H7 (cell line): ENCODE data around the gene GRM8. TPM values are rescaled to one million over a fixed set of nuclear protein-coding genes. Genes with fewer than 3 reads are reported as not detected.

Experiments
- DNase-seq: peaks from one replicate; pipeline ENCODE4 v3.0.0; 2012
- H3K27me3 ChIP-seq: 2 replicates; pipeline ENCODE4 v1.6.0; 2011; ENCODE audit warnings: mild to moderate bottlenecking, low read length; ENCODE audit not compliant: control insufficient read depth, insufficient read depth
- H3K36me3 ChIP-seq: replicated peaks from 2 replicates; pipeline ENCODE4 v1.5.1; 2011; ENCODE audit warnings: low read length; ENCODE audit not compliant: control insufficient read depth, insufficient read depth
- H3K4me3 ChIP-seq: 2 replicates; pipeline ENCODE4 v1.5.1; 2011; ENCODE audit warnings: low read depth, mild to moderate bottlenecking, control low read depth, low read length, moderate library complexity; ENCODE audit not compliant: insufficient read depth
- total RNA-seq: library from RNA; depleted of rRNA; stranded (reverse); fragments of >200 nt; shearing (Covaris generic); gene quantifications from 2 replicates; pipeline ENCODE4 v1.2.3, GENCODE V29; 2014; rRNA removed

GRM8 gene
- total RNA-seq, result 1.1 and 2.1 TPM in 2 replicates

DNA sequence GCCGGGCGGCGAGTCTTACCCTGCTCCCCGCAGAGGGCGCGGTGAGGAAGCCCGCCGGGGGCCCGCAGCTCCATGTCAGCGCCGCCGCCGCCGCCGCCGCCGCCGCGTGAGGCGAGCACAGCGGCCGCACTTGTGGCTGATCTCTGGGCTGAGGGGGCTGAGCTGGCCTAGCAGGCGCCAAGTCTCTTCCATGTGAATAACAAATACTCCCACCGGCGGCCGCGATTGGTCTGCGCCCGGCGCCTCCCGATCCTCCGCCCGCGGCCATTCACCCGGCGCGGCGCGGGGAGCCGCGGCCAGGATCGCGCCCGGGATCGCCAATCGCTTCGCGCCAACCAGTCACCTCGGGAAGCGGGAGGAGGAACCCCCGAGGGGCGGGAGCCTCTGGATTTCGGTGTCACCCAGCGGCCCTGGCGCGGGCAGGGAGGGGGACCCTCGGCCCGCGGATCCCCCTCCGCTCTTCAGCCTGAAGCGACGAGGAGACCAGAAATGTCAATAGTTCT is at the start of gene GRM8:
GRM8 (minus strand) TSS at position 164 of the 503 bp plus-strand sequence.
- peak; percentile 93 for DNase-seq
- no peaks in the 10 kb centered on the region for H3K36me3 ChIP-seq
- peak within 1 kb of the TSS; percentile 81 for H3K4me3 ChIP-seq
- peaks cover 72% of the 10 kb centered on the region for H3K27me3 ChIP-seq

DNA sequence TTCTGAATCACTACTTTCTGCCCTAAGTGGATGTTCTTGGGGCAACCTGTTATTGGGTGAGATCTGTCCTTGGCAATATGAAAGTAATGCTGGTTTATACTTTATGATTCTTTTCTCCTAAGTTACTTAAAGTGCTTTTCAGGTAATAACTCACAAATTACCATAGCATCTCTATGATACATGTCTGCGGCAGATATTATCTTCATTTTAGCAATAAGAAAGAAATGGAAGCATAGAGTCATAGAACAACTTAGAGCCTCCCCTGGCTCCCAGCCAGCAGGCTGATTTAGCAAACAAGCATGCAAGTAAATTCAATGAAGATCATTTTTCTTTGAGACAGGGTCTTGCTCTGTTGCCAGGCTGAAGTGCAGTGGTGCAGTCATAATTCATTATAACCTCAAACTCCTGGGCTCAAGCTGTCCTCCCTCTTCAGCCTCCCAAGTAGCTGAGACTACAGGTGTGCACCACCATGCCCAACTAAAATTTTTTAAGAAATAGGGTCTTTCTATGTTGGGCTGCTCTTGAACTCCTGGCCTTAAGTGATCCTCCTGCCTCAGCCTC is 38.1 kb upstream of the GRM8 start:
- no peaks in the 10 kb centered on the region for H3K27me3 ChIP-seq
- no peaks in the 10 kb centered on the region for H3K36me3 ChIP-seq
- no peak for DNase-seq
- H3K4me3 ChIP-seq, result no peak overlapping the region

- no peak overlapping the region for H3K4me3 ChIP-seq
- DNase-seq, result no peak
- no peaks in the 10 kb centered on the region for H3K27me3 ChIP-seq
- H3K36me3 ChIP-seq, result no peaks in the 10 kb centered on the region
These were observed 37.4 kb upstream of the GRM8 start for GRCh38 chr7:127290116-127290655.

GRCh38 chr7:127287133-127287532 is 34.4 kb upstream of the GRM8 start:
- DNase-seq, result peak; percentile 8
- H3K27me3 ChIP-seq, result no peaks in the 10 kb centered on the region
- no peaks in the 10 kb centered on the region for H3K36me3 ChIP-seq
- H3K4me3 ChIP-seq, result no peak overlapping the region

GRCh38 chr7:127270093-127270492 is 17.4 kb upstream of the GRM8 start:
- H3K27me3 ChIP-seq, result no peaks in the 10 kb centered on the region
- no peak overlapping the region for H3K4me3 ChIP-seq
- DNase-seq, result no peak
- H3K36me3 ChIP-seq, result no peaks in the 10 kb centered on the region

DNA sequence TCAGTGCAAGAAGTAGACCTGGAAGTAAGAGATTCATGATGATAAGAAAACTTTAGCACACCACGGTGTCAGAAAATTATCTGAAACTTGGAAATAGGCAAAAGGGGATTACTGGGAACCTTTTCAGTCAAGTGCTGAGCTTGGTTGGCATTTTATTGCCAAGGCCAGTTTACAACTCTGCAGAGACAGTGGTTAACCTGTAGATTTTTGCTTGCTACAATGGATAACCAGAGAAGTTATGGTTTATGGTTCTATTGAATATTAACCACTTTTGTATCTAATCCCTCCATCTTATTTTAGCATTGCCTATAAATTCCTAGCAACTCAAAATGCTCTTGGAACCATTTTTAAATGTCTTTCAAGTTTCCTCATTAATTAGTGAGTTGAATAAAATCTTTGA is 13.3 kb upstream of the GRM8 start:
- no peak overlapping the region for H3K4me3 ChIP-seq
- no peaks in the 10 kb centered on the region for H3K36me3 ChIP-seq
- peaks cover 2% of the 10 kb centered on the region; the same call in 1 of the 2 replicates for H3K27me3 ChIP-seq
- DNase-seq, result no peak

GRCh38 chr7:127264219-127264618 is 11.5 kb upstream of the GRM8 start:
- no peak for DNase-seq
- Histone ChIP-seq H3K36me3 (no peaks in the 10 kb centered on the region), H3K27me3 (peaks cover 2% of the 10 kb centered on the region; the same call in 1 of the 2 replicates), H3K4me3 (no peak overlapping the region)

- Histone ChIP-seq H3K27me3 (peaks cover 26% of the 10 kb centered on the region), H3K36me3 (no peaks in the 10 kb centered on the region), H3K4me3 (no peak overlapping the region)
- DNase-seq, result peak; percentile 19
These were observed 5.4 kb upstream of the GRM8 start for GRCh38 chr7:127258111-127258510.

DNA sequence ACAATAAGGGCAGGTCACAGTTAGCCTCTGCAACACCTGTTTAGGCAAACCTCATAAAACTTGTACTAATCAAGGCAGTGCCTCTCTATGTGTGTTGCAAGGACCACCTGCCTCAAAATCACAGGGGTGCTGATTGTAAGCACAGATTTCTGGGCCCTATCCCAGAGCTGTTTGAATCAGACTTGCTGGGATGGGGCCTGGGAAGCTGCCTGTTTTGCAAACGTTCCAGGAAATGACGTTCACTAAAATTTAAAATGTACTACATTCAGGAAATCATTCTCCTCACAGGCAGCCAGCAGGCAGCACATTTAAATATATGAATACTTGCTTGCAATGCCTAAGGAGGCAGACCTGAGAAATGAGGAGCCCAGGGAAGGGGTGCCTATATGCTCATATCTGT is 4.3 kb upstream of the GRM8 start:
- no peak for DNase-seq
- peaks cover 33% of the 10 kb centered on the region for H3K27me3 ChIP-seq
- no peaks in the 10 kb centered on the region for H3K36me3 ChIP-seq
- no peak overlapping the region for H3K4me3 ChIP-seq

DNA sequence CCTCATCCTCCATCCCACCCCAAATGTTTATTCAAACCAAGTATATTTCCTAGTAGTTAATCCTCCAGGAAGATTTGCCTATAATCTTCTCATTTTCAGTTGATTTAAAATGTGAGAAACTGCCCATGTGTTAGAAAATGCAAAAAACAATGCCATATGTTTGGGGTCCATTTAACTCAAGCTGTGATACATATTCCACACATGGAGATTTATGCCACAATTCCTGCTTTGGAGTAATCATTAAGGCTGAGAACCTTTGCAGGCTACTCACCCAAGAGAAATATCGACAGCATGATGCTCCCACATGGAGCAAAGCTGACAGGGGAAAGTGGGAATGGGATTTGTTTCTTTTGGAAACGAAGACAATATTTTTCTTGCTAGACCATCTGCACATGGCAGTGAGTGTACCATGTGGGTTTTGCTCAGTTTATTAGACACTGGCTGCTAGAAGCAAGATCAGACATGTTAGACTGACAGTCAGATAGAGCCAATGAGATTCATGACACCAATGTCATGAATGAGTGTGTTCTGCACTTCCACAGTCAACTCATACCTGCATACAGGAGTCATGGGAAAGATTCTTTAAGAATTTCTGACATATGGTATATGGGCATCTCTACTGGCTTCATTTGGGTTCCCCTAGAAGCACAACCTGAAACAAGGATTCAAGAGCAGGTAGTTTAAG is 3.4 kb upstream of the GRM8 start:
- no peak for DNase-seq
- Histone ChIP-seq H3K4me3 (no peak overlapping the region), H3K36me3 (no peaks in the 10 kb centered on the region), H3K27me3 (peaks cover 41% of the 10 kb centered on the region)

GRCh38 chr7:127254163-127254684 is 1.5 kb upstream of the GRM8 start:
- DNase-seq, result no peak
- H3K36me3 ChIP-seq, result no peaks in the 10 kb centered on the region
- H3K27me3 ChIP-seq, result peaks cover 60% of the 10 kb centered on the region
- H3K4me3 ChIP-seq, result peak overlapping the region; percentile 19; the same call in 1 of the 2 replicates

DNA sequence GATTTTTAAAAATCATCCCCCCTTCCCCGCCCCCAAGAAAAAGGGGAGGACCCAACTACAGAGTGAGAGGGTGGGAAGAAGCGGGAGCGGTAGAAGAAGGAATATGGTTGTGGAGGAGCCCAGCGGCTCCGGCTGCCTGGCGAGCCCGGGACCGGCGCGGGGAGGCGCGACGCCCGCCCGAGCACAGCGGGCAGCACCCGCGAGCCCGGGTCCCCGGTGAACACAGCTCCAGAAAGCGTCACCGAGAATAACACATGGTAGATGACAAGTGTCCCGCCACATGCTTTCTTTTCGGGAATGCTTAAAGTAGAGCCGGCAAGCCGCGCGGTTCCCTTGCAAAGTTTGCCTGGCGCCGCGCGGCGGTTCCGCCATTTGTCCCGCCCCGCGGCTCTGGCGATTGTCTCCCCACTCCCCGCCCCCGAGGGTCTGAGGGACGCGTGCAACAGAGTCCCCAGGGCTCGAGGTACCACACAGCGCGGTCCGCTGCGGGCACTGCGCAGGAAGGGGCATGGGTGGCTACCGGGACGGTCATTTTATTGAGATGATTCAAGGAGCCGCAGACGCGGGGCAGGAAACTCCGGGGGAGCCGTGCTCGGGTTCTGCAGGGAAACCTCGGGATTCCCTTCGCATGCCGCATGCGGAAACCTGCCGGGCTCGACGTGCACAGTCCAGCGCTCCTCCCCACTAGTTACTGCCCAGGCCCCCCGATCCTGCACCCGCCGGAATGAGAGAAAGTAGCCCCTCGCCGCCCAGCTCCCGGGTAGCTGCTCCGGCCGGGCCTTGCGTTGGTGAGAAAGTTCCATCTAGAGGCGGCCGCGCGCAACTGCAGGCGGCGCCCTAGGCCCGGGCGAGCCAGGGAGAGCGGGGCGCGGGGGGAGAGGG is 781 bp upstream of the GRM8 start:
- Histone ChIP-seq H3K4me3 (peak overlapping the region; percentile 81), H3K27me3 (peaks cover 67% of the 10 kb centered on the region), H3K36me3 (no peaks in the 10 kb centered on the region)
- DNase-seq, result peak; percentile 90

DNA sequence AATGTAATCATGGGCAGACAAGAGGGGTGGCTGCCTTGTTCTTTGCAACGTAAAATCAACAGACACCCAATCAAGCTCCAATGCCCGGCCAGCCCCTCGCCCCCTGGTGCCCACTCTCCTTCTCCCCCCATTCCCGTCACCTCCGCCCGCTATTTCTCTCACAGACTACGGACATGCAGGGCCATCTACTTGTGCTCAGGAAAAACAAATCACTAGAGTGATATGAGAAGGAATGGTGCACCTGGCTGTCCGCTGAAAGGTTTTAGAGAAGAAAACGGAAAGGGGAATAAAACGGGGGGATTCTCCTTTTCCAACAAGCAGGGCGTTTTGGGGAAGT is 396 bp downstream of the GRM8 start:
- Histone ChIP-seq H3K27me3 (peaks cover 75% of the 10 kb centered on the region), H3K36me3 (no peaks in the 10 kb centered on the region)
- peak; percentile 64 for DNase-seq

More for the DNA sequence above, 396 bp downstream of the GRM8 start:
- peak overlapping the region; percentile 81 for H3K4me3 ChIP-seq
